Measurements from ENCODE around the gene DENND1A. TPM values are rescaled to one million over a fixed set of nuclear protein-coding genes. Genes with fewer than 3 reads are reported as not detected.

Gene DENND1A
- polyA plus RNA-seq, 2 donors, result 4.6 to 4.8 TPM

- Histone ChIP-seq H3K27me3 (ENCODE audit: control insufficient read depth in 1 of 2, insufficient read depth in 2 of 2, low read length in 2 of 2) (no peaks in the 10 kb centered on the region), H3K4me3 (ENCODE audit: low read depth in 1 of 2, low read length in 2 of 2) (no peak overlapping the region), H3K36me3 (ENCODE audit: control insufficient read depth in 2 of 2, insufficient read depth in 2 of 2, low read length in 1 of 2) (no peaks in the 10 kb centered on the region), H3K9me3 (ENCODE audit: control insufficient read depth in 2 of 2, insufficient read depth in 1 of 2, low read depth in 1 of 2, low read length in 1 of 2) (no peaks in the 10 kb centered on the region), H3K4me1 (ENCODE audit: control insufficient read depth in 2 of 2, insufficient read depth in 2 of 2, low read length in 1 of 2) (peaks cover 0 to 2% of the 10 kb centered on the region in 2 donors), H3K27ac (ENCODE audit: low read depth in 2 of 2, low read length in 1 of 2) (no peak overlapping the region)
- 73 to 77% methylated on average over 16 of the region's 16 CpGs for WGBS, 2 donors
These were observed 535.4 kb downstream of the DENND1A start for GRCh38 chr9:123394291-123395235.

- no peak overlapping the region for H3K27ac ChIP-seq (ENCODE audit: low read depth in 2 of 2, low read length in 1 of 2)
- no peaks in the 10 kb centered on the region for H3K36me3 ChIP-seq (ENCODE audit: control insufficient read depth in 2 of 2, insufficient read depth in 2 of 2, low read length in 1 of 2)
- no peak overlapping the region for H3K4me3 ChIP-seq (ENCODE audit: low read depth in 1 of 2, low read length in 2 of 2)
- 82 to 97% methylated on average over 4 of the region's 4 CpGs for WGBS, 2 donors
- no peaks in the 10 kb centered on the region for H3K27me3 ChIP-seq (ENCODE audit: control insufficient read depth in 1 of 2, insufficient read depth in 2 of 2, low read length in 2 of 2)
- peaks cover 0 to 2% of the 10 kb centered on the region in 2 donors for H3K4me1 ChIP-seq (ENCODE audit: control insufficient read depth in 2 of 2, insufficient read depth in 2 of 2, low read length in 1 of 2)
- no peaks in the 10 kb centered on the region for H3K9me3 ChIP-seq (ENCODE audit: control insufficient read depth in 2 of 2, insufficient read depth in 1 of 2, low read depth in 1 of 2, low read length in 1 of 2)
These were observed 537.1 kb downstream of the DENND1A start for GRCh38 chr9:123392802-123393201.

GRCh38 chr9:123391946-123392345, 538.0 kb downstream of the DENND1A start:
- Histone ChIP-seq H3K4me3 (ENCODE audit: low read depth in 1 of 2, low read length in 2 of 2) (no peak overlapping the region), H3K4me1 (ENCODE audit: control insufficient read depth in 2 of 2, insufficient read depth in 2 of 2, low read length in 1 of 2) (peaks cover 0 to 2% of the 10 kb centered on the region in 2 donors), H3K27me3 (ENCODE audit: control insufficient read depth in 1 of 2, insufficient read depth in 2 of 2, low read length in 2 of 2) (no peaks in the 10 kb centered on the region), H3K9me3 (ENCODE audit: control insufficient read depth in 2 of 2, insufficient read depth in 1 of 2, low read depth in 1 of 2, low read length in 1 of 2) (no peaks in the 10 kb centered on the region), H3K36me3 (ENCODE audit: control insufficient read depth in 2 of 2, insufficient read depth in 2 of 2, low read length in 1 of 2) (no peaks in the 10 kb centered on the region), H3K27ac (ENCODE audit: low read depth in 2 of 2, low read length in 1 of 2) (no peak overlapping the region)
- 93 to 94% methylated on average over 28 of the region's 28 CpGs for WGBS, 2 donors

- H3K27ac ChIP-seq (ENCODE audit: low read depth in 2 of 2, low read length in 1 of 2), result no peak overlapping the region
- 86 to 96% methylated on average over 5 of the region's 5 CpGs for WGBS, 2 donors
- H3K4me3 ChIP-seq (ENCODE audit: low read depth in 1 of 2, low read length in 2 of 2), result no peak overlapping the region
- H3K27me3 ChIP-seq (ENCODE audit: control insufficient read depth in 1 of 2, insufficient read depth in 2 of 2, low read length in 2 of 2), result no peaks in the 10 kb centered on the region
- H3K36me3 ChIP-seq (ENCODE audit: control insufficient read depth in 2 of 2, insufficient read depth in 2 of 2, low read length in 1 of 2), result no peaks in the 10 kb centered on the region
- H3K4me1 ChIP-seq (ENCODE audit: control insufficient read depth in 2 of 2, insufficient read depth in 2 of 2, low read length in 1 of 2), result peaks cover 0 to 1% of the 10 kb centered on the region in 2 donors
- no peaks in the 10 kb centered on the region for H3K9me3 ChIP-seq (ENCODE audit: control insufficient read depth in 2 of 2, insufficient read depth in 1 of 2, low read depth in 1 of 2, low read length in 1 of 2)
These were observed 538.7 kb downstream of the DENND1A start for GRCh38 chr9:123391233-123391632.

GRCh38 chr9:123390337-123391135, 539.4 kb downstream of the DENND1A start:
- no peaks in the 10 kb centered on the region for H3K9me3 ChIP-seq (ENCODE audit: control insufficient read depth in 2 of 2, insufficient read depth in 1 of 2, low read depth in 1 of 2, low read length in 1 of 2)
- no peak overlapping the region for H3K4me3 ChIP-seq (ENCODE audit: low read depth in 1 of 2, low read length in 2 of 2)
- H3K27me3 ChIP-seq (ENCODE audit: control insufficient read depth in 1 of 2, insufficient read depth in 2 of 2, low read length in 2 of 2), result no peaks in the 10 kb centered on the region
- 88% methylated on average over 23 of the region's 23 CpGs for WGBS, 2 donors
- H3K27ac ChIP-seq (ENCODE audit: low read depth in 2 of 2, low read length in 1 of 2), result no peak overlapping the region
- no peaks in the 10 kb centered on the region for H3K4me1 ChIP-seq (ENCODE audit: control insufficient read depth in 2 of 2, insufficient read depth in 2 of 2, low read length in 1 of 2)
- H3K36me3 ChIP-seq (ENCODE audit: control insufficient read depth in 2 of 2, insufficient read depth in 2 of 2, low read length in 1 of 2), result no peaks in the 10 kb centered on the region

GRCh38 chr9:123389698-123390097, 540.2 kb downstream of the DENND1A start:
- H3K4me3 ChIP-seq (ENCODE audit: low read depth in 1 of 2, low read length in 2 of 2), result no peak overlapping the region
- no peaks in the 10 kb centered on the region for H3K27me3 ChIP-seq (ENCODE audit: control insufficient read depth in 1 of 2, insufficient read depth in 2 of 2, low read length in 2 of 2)
- H3K27ac ChIP-seq (ENCODE audit: low read depth in 2 of 2, low read length in 1 of 2), result no peak overlapping the region
- 78 to 86% methylated on average over 12 of the region's 12 CpGs for WGBS, 2 donors
- H3K9me3 ChIP-seq (ENCODE audit: control insufficient read depth in 2 of 2, insufficient read depth in 1 of 2, low read depth in 1 of 2, low read length in 1 of 2), result no peaks in the 10 kb centered on the region
- H3K36me3 ChIP-seq (ENCODE audit: control insufficient read depth in 2 of 2, insufficient read depth in 2 of 2, low read length in 1 of 2), result no peaks in the 10 kb centered on the region
- H3K4me1 ChIP-seq (ENCODE audit: control insufficient read depth in 2 of 2, insufficient read depth in 2 of 2, low read length in 1 of 2), result no peaks in the 10 kb centered on the region

- Histone ChIP-seq H3K4me1 (ENCODE audit: control insufficient read depth in 2 of 2, insufficient read depth in 2 of 2, low read length in 1 of 2) (no peaks in the 10 kb centered on the region), H3K36me3 (ENCODE audit: control insufficient read depth in 2 of 2, insufficient read depth in 2 of 2, low read length in 1 of 2) (no peaks in the 10 kb centered on the region), H3K9me3 (ENCODE audit: control insufficient read depth in 2 of 2, insufficient read depth in 1 of 2, low read depth in 1 of 2, low read length in 1 of 2) (no peaks in the 10 kb centered on the region), H3K4me3 (ENCODE audit: low read depth in 1 of 2, low read length in 2 of 2) (no peak overlapping the region), H3K27ac (ENCODE audit: low read depth in 2 of 2, low read length in 1 of 2) (no peak overlapping the region), H3K27me3 (ENCODE audit: control insufficient read depth in 1 of 2, insufficient read depth in 2 of 2, low read length in 2 of 2) (no peaks in the 10 kb centered on the region)
- 80 to 85% methylated on average over 10 of the region's 10 CpGs for whole genome bisulfite sequencing, 2 donors
These were observed 540.9 kb downstream of the DENND1A start for GRCh38 chr9:123389070-123389469.

GRCh38 chr9:123387686-123388085, 542.2 kb downstream of the DENND1A start:
- no peaks in the 10 kb centered on the region for H3K36me3 ChIP-seq (ENCODE audit: control insufficient read depth in 2 of 2, insufficient read depth in 2 of 2, low read length in 1 of 2)
- WGBS, 2 donors, result 76 to 84% methylated on average over 14 of the region's 14 CpGs

GRCh38 chr9:123383512-123384170, 546.3 kb downstream of the DENND1A start:
- no peak overlapping the region for H3K27ac ChIP-seq (ENCODE audit: low read depth in 2 of 2, low read length in 1 of 2)
- 87 to 90% methylated on average over 27 of the region's 27 CpGs for WGBS, 2 donors
- no peak overlapping the region for H3K4me3 ChIP-seq (ENCODE audit: low read depth in 1 of 2, low read length in 2 of 2)
- H3K4me1 ChIP-seq (ENCODE audit: control insufficient read depth in 2 of 2, insufficient read depth in 2 of 2, low read length in 1 of 2), result no peaks in the 10 kb centered on the region
- H3K9me3 ChIP-seq (ENCODE audit: control insufficient read depth in 2 of 2, insufficient read depth in 1 of 2, low read depth in 1 of 2, low read length in 1 of 2), result no peaks in the 10 kb centered on the region
- H3K36me3 ChIP-seq (ENCODE audit: control insufficient read depth in 2 of 2, insufficient read depth in 2 of 2, low read length in 1 of 2), result peaks cover 0 to 7% of the 10 kb centered on the region in 2 donors
- no peaks in the 10 kb centered on the region for H3K27me3 ChIP-seq (ENCODE audit: control insufficient read depth in 1 of 2, insufficient read depth in 2 of 2, low read length in 2 of 2)

More at GRCh38 chr9:123387686-123388085, 542.2 kb downstream of the DENND1A start:
- Histone ChIP-seq H3K4me3 (ENCODE audit: low read depth in 1 of 2, low read length in 2 of 2) (no peak overlapping the region), H3K27ac (ENCODE audit: low read depth in 2 of 2, low read length in 1 of 2) (no peak overlapping the region), H3K27me3 (ENCODE audit: control insufficient read depth in 1 of 2, insufficient read depth in 2 of 2, low read length in 2 of 2) (no peaks in the 10 kb centered on the region), H3K4me1 (ENCODE audit: control insufficient read depth in 2 of 2, insufficient read depth in 2 of 2, low read length in 1 of 2) (no peaks in the 10 kb centered on the region), H3K9me3 (ENCODE audit: control insufficient read depth in 2 of 2, insufficient read depth in 1 of 2, low read depth in 1 of 2, low read length in 1 of 2) (no peaks in the 10 kb centered on the region)

Data from esophagus (tissue), 2 donors.